Endodermal cell (in vitro differentiated cells): ENCODE measurements around the gene PRR29. TPM values are rescaled to one million over a fixed set of nuclear protein-coding genes. Genes with fewer than 3 reads are reported as not detected.

Source experiments
- DNase-seq: peaks from one replicate; pipeline ENCODE4 v3.0.0-alpha.2; 2017
- H3K27ac ChIP-seq: 2 replicates; pipeline ENCODE4 v1.5.1; 2013; ENCODE audit warnings: mild to moderate bottlenecking, low read depth, low read length, moderate library complexity
- H3K27me3 ChIP-seq: 2 replicates; pipeline ENCODE4 v1.6.1; 2013; ENCODE audit warnings: mild to moderate bottlenecking, low read length, moderate library complexity; ENCODE audit not compliant: insufficient read depth, control insufficient read depth, poor library complexity, severe bottlenecking
- H3K36me3 ChIP-seq: 2 replicates; pipeline ENCODE4 v1.7.0; 2013; ENCODE audit warnings: mild to moderate bottlenecking, low read length, moderate library complexity; ENCODE audit not compliant: control insufficient read depth, insufficient read depth
- H3K4me1 ChIP-seq: one replicate; pipeline ENCODE4 v1.7.0; 2013; ENCODE audit warnings: low read length; ENCODE audit not compliant: control insufficient read depth, insufficient read depth
- H3K4me3 ChIP-seq: 2 replicates; pipeline ENCODE4 v1.5.1; 2013; ENCODE audit warnings: mild to moderate bottlenecking, low read length, moderate library complexity
- H3K9ac ChIP-seq: 2 replicates; pipeline ENCODE4 v1.6.1; 2013; ENCODE audit warnings: mild to moderate bottlenecking, low read length, moderate library complexity; ENCODE audit not compliant: poor library complexity, severe bottlenecking; ENCODE audit errors: extremely low read depth
- H3K9me3 ChIP-seq: 2 replicates; pipeline ENCODE4 v1.6.1; 2013; ENCODE audit warnings: mild to moderate bottlenecking, low read length, moderate library complexity; ENCODE audit not compliant: control insufficient read depth
- H3K27ac Mint-ChIP-seq: 2 replicates; pipeline ENCODE4 v1.8.0; 2020; ENCODE audit warnings: mixed read lengths
- H3K27me3 Mint-ChIP-seq: 2 replicates; pipeline ENCODE4 v1.8.0; 2021; ENCODE audit warnings: mild to moderate bottlenecking, mixed read lengths; ENCODE audit not compliant: insufficient read depth
- H3K36me3 Mint-ChIP-seq: 2 replicates; pipeline ENCODE4 v1.8.0; 2020; ENCODE audit warnings: low read depth, mixed read lengths
- H3K4me1 Mint-ChIP-seq: 2 replicates; pipeline ENCODE4 v1.8.0; 2020; ENCODE audit warnings: mixed read lengths
- H3K4me3 Mint-ChIP-seq: 2 replicates; pipeline ENCODE4 v1.8.0; 2020; ENCODE audit warnings: mild to moderate bottlenecking, moderate library complexity, mixed read lengths
- H3K9me3 Mint-ChIP-seq: 2 replicates; pipeline ENCODE4 v1.8.0; 2020; ENCODE audit warnings: mild to moderate bottlenecking, mixed read lengths
- CTCF ChIP-seq: fragments of 200-600 bp; sonication (generic); conservative IDR thresholded peaks from 2 replicates; pipeline ENCODE4 v1.5.0; 2021; ENCODE audit warnings: antibody characterized with exemption, mild to moderate bottlenecking
- WGBS, 2 experiments: methylation state at CpG; one replicate each; pipeline versions ENCODE4 v1.1.5 to v1.1.7; 2013; ENCODE audit warnings: missing lambda C conversion rate in 2 of 2, mixed read lengths in 1 of 2; ENCODE audit not compliant: insufficient coverage in 1 of 2, insufficient read length in 1 of 2; 5-methylcytosine and 5-hydroxymethylcytosine counted together
- total RNA-seq, 2 donors: library from RNA; stranded (reverse); fragmentation: NEBNext Ultra II Directional in 1 of 2; extraction: Animal tissue kit (Norgen Biotek cat#: 25700) in 1 of 2; gene quantifications; 2 replicates in 1 of 2; 3 replicates in 1 of 2; pipeline ENCODE4 v1.2.1, GENCODE V29; 2021

The PRR29 gene
- total RNA-seq, 2 donors from 2014 or later: 3.3 to 6.1 TPM

- DNase-seq: peak; percentile 39
- Mint-ChIP-seq H3K36me3 (no peaks in the 10 kb centered on the region), H3K27me3 (peaks cover 68% of the 10 kb centered on the region), H3K4me1 (peaks cover 3% of the 10 kb centered on the region), H3K4me3 (peak overlapping the region; percentile 79), H3K27ac (no peak overlapping the region), H3K9me3 (no peaks in the 10 kb centered on the region)
- H3K4me1 ChIP-seq: no peaks in the 10 kb centered on the region
- H3K36me3 ChIP-seq: no peaks in the 10 kb centered on the region
- no peak for TF ChIP-seq CTCF
- H3K9ac ChIP-seq: no peak overlapping the region
- H3K4me3 ChIP-seq: no peak overlapping the region
- H3K9me3 ChIP-seq: no peaks in the 10 kb centered on the region
- WGBS, 2 experiments: 91 to 93% methylated on average over 11 of the region's 11 CpGs
- no peak overlapping the region for H3K27ac ChIP-seq
- H3K27me3 ChIP-seq: peaks cover 50% of the 10 kb centered on the region
Measured at GRCh38 chr17:63996430-63997182, 1.5 kb upstream of the PRR29 start.

GRCh38 chr17:63997341-63998048 lies 656 bp upstream of the PRR29 start:
- Mint-ChIP-seq H3K4me1 (peaks cover 3% of the 10 kb centered on the region), H3K4me3 (peak overlapping the region; percentile 79), H3K36me3 (no peaks in the 10 kb centered on the region), H3K9me3 (no peaks in the 10 kb centered on the region), H3K27ac (no peak overlapping the region), H3K27me3 (peaks cover 59% of the 10 kb centered on the region)
- H3K4me1 ChIP-seq: no peaks in the 10 kb centered on the region
- DNase-seq: no peak
- no peaks in the 10 kb centered on the region for H3K36me3 ChIP-seq
- H3K9ac ChIP-seq: no peak overlapping the region
- peaks cover 41% of the 10 kb centered on the region for H3K27me3 ChIP-seq
- TF ChIP-seq CTCF: no peak
- peak overlapping the region; percentile 90 for H3K4me3 ChIP-seq
- no peaks in the 10 kb centered on the region for H3K9me3 ChIP-seq
- WGBS, 2 experiments: 19 to 28% methylated on average over 13 to 19 of the region's 19 CpGs
- H3K27ac ChIP-seq: no peak overlapping the region

GRCh38 chr17:63998721-63999679 lies 849 bp downstream of the PRR29 start:
- H3K27ac ChIP-seq: no peak overlapping the region
- no peaks in the 10 kb centered on the region for H3K36me3 ChIP-seq
- 46 to 79% methylated on average over 15 to 33 of the region's 33 CpGs for WGBS, 2 experiments
- H3K4me3 ChIP-seq: peak overlapping the region; percentile 90
- peaks cover 3% of the 10 kb centered on the region for H3K4me1 Mint-ChIP-seq
- H3K27me3 Mint-ChIP-seq: peaks cover 51% of the 10 kb centered on the region
- H3K9me3 Mint-ChIP-seq: no peaks in the 10 kb centered on the region
- H3K9ac ChIP-seq: peak overlapping the region; percentile 38
- peaks cover 31% of the 10 kb centered on the region for H3K27me3 ChIP-seq
- peak; percentile 74 for DNase-seq
- no peaks in the 10 kb centered on the region for H3K36me3 Mint-ChIP-seq
- H3K4me1 ChIP-seq: no peaks in the 10 kb centered on the region
- no peak for TF ChIP-seq CTCF
- no peak overlapping the region for H3K27ac Mint-ChIP-seq
- H3K4me3 Mint-ChIP-seq: peak overlapping the region; percentile 79
- H3K9me3 ChIP-seq: no peaks in the 10 kb centered on the region
